ENCODE measurements around the gene FHIT.

DNA sequence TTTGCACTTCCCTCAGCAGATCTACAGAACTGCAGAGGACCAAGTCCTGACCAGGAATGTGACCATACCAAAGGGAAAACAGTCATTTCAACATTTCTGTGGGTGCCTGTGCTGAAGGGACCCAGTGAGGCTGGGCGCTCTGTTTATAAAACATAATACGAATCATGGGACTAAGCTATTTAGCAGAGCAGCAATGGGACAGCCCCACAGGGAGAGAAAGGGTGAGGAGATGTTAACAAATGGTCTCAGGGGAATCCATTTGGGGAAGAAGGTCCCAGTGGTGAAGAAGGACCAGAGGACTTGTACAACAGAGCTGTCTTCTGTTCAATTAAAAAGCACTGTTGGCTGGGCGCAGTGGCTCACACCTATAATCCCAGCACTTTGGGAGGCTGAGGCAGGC lies 1025.4 kb downstream of the FHIT start:
- TF ChIP-seq RFX5 (IDR thresholded peaks at IDR 0.05; ENCODE audit: low read length) (no peak), GATA2 (CRISPR knock-in tag; IDR thresholded peaks at IDR 0.05) (no peak), POLR2AphosphoS5 (IDR thresholded peaks at IDR 0.05; ENCODE audit: low read depth, low read length) (no peak), RAD21 (IDR thresholded peaks at IDR 0.05; ENCODE audit: low read length) (no peak)
- TF ChIP-seq, protein P1, sequence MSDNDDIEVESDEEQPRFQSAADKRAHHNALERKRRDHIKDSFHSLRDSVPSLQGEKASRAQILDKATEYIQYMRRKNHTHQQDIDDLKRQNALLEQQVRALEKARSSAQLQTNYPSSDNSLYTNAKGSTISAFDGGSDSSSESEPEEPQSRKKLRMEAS (IDR thresholded peaks at IDR 0.05; ENCODE audit: low read depth), result no peak
- TF ChIP-seq, protein P2, sequence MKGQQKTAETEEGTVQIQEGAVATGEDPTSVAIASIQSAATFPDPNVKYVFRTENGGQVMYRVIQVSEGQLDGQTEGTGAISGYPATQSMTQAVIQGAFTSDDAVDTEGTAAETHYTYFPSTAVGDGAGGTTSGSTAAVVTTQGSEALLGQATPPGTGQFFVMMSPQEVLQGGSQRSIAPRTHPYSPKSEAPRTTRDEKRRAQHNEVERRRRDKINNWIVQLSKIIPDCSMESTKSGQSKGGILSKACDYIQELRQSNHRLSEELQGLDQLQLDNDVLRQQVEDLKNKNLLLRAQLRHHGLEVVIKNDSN (IDR thresholded peaks at IDR 0.05; ENCODE audit: borderline replicate concordance, low read depth), result no peak
- TF ChIP-seq, protein P3, sequence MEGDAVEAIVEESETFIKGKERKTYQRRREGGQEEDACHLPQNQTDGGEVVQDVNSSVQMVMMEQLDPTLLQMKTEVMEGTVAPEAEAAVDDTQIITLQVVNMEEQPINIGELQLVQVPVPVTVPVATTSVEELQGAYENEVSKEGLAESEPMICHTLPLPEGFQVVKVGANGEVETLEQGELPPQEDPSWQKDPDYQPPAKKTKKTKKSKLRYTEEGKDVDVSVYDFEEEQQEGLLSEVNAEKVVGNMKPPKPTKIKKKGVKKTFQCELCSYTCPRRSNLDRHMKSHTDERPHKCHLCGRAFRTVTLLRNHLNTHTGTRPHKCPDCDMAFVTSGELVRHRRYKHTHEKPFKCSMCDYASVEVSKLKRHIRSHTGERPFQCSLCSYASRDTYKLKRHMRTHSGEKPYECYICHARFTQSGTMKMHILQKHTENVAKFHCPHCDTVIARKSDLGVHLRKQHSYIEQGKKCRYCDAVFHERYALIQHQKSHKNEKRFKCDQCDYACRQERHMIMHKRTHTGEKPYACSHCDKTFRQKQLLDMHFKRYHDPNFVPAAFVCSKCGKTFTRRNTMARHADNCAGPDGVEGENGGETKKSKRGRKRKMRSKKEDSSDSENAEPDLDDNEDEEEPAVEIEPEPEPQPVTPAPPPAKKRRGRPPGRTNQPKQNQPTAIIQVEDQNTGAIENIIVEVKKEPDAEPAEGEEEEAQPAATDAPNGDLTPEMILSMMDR (IDR thresholded peaks at IDR 0.05), result no peak
